Stimulated activated CD4-positive, alpha-beta T cell treated with anti-CD3 and anti-CD28 coated beads, TNF-alpha, amount 100 ng/mL, for 4 hours (primary cell): ENCODE data around the gene DDX10.
"Not testable (repeated sequence)": the region's sequence is repeated elsewhere in the genome, so short reads cannot be mapped to it uniquely, and the experiment has no call there.

Experiments used
- DNase-seq, 3 experiments: peaks; one replicate each; pipeline ENCODE4 v3.0.0-alpha.2; 2020; ENCODE audit warnings: low read depth in 3 of 3

DDX10 gene

DNA sequence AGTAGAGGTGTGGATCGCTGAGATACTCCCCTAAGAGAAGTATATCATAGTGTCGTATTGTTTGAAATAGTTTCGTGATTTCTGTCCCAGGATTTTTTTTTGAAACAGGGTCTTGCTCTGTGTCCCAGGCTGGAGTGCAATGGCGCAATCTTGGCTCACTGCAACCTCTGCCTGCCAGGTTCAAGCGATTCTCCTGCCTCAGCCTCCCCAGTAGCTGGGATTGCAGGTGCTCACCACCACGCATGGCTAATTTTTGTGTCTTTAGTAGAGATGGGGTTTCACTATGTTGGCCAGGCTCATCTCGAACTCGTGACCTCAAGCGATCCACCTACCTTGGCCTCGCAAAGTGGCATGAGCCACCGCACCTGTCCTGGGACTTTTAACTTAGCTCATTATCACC lies 159.1 kb downstream of the DDX10 start:
- not testable (repeated sequence) for DNase-seq

DNA sequence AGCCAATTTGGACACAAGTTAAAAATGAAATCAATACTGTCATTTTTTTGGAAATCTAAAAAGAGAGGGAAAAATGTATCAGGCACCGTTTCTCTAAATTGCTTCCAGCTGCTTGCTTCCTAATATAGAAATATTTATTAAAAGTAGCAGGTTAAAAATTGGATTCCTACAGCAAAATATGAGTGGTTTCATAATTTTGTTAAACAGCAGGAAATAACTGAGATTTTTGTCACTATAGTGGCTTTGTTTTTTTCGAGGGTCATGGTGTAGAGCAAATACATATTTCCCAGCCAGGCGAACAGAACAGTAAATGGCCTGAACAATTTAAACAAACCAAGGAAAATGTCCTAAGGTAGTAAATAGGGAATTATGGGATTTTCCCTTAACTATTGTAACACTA lies 159.7 kb downstream of the DDX10 start:
- DNase-seq: no peak

DNA sequence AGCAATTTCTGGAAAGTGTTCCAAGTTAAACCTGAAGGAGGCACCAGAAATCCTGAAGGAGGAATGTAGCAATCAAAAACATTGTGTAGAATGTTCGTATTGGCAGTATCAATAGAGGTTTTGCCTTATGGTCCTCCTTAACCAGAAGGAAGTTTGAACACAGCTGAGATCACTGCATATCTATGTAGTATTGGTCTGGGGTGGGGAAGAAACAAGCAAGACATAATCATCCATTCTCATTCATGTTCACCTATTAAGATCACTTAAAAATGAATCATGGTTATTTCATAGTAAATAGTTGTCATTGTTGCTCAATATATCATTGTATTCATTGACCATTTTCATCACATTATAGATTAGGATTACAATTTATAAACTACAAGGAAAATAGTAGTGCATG lies 160.5 kb downstream of the DDX10 start:
- DNase-seq: no peak

DNA sequence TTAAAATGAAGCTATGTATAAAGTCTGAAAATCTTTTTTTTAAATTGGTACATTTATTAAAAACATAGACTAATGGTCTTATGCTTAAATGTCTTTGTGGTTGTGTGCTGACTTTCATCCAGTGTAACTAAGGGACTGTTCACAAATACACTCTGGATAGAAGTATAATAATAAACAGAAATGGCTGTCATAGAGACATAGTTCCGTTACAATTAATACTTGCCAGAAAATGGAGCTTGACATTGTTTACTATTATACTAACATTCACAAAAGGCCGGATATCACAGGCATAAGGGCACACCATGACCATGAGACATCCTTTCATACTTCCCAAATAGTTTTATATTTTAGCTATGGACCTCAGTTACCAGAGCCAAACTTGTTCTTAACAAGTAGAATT lies 161.3 kb downstream of the DDX10 start:
- DNase-seq: no peak

DNA sequence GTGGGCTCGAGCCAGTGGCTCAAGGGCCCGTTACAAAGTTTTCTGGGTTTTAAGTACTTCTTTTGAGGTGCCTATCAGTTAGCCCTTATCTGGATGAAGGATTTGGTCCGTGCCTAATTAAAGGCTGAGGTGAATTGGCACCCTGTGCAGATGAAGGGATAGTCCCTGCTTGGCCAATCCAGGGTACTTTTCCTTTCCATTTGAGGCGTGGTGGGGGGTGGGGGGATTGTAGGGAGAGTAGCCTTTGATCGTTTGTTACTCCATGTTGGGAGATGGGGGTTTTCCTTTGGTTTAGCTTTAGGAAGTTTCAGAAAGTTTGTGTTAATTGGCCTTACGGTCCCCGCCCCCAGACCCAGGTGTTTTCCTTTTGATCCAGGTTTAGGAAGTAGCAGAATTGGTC lies 170.8 kb downstream of the DDX10 start:
- no peak for DNase-seq

DNA sequence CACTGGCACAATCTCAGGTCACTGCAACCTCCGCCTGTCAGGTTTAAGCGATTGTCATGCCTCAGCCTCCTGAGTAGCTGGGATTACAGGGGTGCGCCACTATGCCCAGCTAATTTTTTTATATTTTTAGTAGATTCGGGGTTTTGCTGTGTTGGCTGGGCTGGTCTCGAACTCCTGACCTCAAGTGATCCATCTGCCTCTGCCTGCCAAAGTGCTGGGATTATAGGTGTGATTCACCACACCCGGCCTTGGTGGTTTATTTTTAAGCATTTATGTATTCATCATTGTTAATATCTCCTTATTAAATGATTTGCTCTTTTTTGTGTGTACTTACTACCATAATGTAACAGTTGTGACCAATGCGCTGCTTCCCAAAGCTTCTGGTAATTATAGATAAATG lies 171.7 kb downstream of the DDX10 start:
- DNase-seq: no peak

DNA sequence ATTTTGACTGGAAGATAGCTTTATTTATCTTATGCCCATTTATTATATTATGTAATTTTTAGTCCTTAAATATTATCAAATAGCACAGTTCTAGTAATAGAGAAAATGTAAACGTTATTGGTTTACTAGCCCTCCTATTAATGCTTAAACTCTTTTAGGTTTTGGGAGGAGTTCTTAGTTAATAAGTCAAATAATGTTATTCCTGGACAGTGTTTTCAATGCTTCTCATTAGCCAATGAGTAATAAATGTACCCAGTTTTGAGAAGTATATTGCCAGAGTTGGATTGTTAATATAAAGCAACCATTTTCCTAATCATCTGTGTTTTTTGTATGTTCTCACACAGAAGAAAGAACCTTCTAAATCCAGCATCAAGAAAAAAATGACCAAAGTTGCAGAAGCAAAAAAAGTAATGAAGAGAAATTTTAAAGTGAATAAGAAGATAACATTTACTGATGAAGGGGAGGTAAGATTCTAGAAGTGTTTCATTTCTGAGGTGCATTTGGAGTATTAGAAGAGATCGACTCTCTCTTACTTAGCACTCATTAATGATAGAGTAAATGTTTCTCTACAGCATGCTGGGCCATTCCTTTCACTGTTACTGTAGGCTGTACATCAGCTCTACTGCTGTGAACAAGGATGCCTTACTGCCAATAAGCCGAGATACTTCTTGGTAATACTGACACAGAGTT lies 173.4 kb downstream of the DDX10 start:
- no peak for DNase-seq

DNA sequence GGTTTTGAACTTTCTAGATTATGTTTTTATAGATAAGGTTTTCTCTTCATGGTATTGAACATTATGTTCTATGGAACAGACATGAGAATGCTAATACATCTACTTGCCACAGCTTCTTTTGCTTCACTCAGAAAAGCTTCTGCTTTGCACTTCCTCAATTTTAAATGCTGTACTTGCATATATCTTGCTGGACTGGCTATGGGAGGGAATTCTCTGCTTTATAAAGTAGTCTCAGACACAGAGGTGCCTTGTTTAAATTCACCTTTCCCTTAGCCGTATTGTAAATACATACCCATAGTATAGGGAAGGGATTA lies 173.9 kb downstream of the DDX10 start:
- DNase-seq: no peak

DNA sequence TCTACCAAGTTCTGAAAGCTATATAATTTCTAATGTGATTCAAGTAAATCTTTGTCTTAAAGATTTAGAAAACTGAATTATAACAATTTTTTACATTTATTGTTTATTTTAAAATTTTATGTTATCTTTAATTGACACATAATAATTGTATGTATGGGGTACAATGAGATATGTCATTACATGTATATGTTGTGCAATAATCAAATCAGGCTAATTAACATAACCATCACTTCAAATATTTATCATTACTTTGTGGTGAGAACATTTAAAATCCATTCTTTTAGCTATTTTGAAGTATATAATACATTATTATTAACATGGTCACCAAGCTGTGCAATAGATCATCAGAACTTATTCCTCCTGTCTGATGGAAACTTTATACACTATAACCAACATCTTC lies 181.1 kb downstream of the DDX10 start:
- DNase-seq: no peak

DNA sequence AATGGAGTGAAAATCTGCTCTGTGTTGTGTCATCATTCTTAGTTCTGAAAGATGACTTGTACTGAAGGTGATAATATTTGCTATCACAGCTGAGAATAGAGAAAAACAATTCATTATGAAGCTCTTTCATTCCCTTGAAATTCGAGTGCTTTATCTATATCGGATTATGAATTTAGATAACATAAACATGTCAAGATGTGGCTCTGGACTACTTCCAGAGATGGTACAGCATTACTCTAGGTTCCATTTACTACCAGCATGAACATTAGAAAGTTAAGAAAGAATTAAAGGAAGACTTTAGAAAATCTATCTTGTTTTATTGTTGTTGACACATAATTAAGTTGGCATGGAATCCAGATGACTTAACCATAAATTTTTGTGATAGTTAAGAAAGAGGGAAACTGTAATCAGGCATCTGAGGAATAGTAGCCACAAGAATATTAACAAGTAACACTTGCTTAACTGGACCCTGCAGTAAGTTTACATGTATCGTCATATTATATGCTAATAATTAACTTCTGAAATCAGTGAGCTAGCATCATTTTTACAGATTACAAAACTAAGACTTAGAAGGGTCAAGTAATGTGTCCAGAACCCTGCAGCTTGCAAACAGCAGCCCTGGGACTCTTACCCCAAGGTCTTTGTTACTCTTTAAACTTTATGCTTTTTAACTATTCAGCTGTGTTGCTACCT lies 182.6 kb downstream of the DDX10 start:
- no peak for DNase-seq

DNA sequence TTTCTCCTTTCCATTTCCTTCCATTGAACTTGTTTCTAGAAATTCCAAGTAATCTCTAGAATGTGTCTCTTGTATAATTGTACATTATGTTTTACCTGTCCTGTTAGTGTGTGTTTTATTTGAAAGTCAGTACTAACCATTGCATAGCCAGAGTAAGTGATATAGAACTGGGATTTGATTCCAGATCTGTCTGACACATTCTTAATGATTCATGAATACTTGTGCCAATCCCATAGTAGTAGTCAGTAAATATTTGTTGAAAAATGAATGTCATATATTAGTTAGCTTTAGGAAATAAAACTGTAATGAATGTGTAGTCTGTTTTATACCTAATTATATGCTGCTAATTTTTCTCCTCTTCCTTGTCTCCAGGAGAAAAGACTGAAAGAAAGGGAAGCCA lies 186.9 kb downstream of the DDX10 start:
- no peak for DNase-seq

DNA sequence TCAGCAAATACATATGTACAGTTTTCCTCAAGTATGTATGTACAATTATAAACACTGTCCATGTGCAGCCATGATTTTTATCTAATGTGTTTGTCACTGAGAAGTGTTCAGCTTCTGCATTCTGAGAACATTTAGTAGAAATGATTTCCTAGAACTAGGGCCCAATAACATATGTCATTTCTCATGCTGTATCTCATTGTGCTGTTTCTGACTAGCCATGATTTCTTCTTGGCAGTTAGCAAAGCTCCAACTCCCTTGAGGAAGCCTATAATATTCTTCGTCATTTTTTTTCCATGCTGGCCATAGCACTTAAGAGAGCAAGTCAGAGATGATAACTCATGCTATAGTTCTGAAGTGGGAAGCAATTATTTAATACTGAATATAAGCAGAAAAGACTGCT lies 187.8 kb downstream of the DDX10 start:
- no peak for DNase-seq

DNA sequence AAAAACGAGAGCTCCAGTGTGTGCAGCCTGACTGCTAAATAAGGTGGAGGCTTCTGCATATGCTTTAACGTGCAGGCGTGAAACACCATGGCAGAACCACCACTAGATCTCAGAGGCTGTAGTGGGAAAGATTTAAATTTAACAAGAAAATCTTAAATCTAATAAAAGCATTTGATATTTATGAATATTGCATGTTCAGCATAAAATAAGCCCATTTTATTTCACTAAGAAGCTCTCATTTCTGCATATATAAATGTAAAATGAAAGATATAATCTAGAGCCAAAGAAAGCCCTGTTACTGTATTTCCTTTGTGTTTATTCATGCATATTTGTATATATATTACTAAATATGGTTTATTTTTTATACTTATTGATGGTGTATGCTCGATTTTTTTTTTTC lies 188.3 kb downstream of the DDX10 start:
- DNase-seq: no peak

DNA sequence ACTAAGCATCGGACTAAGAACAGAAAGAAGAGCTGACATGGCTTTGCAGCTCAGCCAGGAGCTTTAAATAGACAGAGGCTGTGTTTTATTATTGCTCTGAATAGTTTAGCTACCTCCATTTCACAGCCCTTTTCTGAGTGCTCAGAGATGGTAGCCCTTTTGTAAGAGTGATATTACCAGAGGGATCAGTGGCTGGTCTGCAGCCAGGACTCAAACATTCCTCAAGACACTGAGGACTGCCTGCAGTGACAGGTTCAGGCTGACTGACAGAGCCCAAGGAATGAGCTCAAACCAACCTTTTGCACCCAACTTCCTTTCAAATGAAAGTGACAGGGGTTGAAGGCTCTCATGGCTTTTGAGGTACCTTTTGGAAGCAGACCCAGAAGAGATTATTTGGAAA lies 189.0 kb downstream of the DDX10 start:
- no peak for DNase-seq

DNA sequence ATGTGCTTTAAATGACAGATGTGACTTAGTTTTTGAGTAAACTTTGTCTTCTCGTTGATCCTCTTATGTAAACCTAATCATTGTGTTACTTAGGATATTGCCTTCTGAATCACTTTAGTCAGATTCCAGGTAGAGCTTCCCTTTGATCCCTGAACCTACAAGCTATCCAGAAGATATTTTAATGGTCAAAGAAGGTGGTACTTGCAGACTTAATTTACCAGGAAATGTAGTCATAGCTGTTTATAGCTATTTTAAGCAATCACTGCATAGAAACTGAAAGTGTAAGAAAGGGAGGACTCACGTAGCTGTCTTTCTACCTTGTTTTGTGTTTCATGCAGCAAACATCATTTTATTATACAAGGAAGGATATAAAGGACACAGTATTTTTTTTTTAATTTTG lies 189.5 kb downstream of the DDX10 start:
- DNase-seq: no peak

DNA sequence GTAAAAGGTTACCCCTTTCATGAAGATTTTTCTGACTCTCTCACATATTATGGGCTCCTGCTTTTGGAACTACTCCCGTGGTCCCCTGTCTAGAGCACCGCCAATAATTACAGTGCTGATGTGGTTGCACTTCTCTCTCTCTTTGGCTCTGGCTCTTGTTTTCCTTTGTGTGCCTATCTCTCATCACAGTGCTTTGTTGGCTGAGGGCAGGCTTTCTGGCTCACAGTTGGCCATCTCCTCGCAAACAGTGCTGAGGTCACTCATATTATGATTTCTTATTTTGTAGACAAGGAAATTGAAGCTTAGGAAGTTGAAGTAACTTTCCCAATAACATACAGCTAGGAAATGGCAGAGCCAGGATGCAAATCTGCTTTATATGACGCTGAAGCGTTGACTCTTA lies 192.5 kb downstream of the DDX10 start:
- no peak for DNase-seq

DNA sequence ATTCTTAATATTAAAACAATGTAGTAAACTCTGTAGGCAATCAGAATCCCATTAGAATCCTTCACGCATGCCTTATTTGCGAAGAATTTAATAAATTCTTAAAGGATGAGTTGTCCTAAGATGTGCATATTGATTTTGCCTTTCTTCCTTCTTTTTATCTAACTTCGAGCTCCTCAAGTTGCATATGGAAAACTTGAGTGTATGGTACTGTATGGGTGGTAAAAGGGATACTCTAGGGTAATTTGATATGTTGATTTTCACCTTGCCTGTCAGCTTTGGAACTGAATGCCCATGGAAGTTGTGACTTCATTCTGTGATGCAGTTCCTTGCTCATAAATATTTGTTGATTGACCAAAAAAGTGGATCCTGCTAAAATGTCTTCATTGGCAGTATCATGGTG lies 193.8 kb downstream of the DDX10 start:
- no peak for DNase-seq

DNA sequence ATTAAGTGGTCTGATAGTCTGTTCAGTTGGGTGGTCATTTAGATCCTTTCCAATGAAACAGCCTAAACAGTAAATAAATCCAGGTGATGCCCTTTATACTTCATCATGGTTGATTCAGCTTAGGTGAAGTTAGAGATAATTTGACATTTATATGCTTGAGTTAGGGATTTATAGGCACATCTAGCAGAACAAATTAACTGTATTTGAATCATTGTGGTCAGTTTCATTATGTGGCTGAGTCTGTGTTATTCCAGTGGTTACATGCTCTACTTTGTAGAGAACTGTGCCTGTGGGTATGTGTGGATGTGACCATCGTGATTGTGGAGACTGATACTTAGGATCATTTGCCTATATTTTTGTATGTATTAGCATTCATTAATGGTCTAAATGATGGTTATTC lies 194.6 kb downstream of the DDX10 start:
- no peak for DNase-seq

DNA sequence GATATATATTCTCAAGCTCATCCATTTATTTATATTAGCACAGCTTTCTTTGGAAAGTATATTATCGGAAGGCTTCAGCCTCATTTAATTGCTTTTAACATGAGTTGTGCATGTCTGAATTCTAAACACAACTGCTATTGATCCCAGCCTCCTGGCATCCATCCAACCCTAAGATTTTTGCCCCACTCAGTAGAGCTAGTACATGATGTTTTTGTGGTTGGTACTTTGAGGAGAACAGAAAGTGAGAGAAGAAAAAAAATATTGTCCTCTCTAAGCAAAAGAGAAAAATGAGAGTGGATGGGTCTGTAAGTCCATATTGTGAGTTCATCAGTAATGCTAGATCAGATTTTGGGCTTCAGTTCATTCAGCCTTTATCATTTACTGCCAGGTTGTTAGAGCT lies 198.7 kb downstream of the DDX10 start:
- DNase-seq: no peak

DNA sequence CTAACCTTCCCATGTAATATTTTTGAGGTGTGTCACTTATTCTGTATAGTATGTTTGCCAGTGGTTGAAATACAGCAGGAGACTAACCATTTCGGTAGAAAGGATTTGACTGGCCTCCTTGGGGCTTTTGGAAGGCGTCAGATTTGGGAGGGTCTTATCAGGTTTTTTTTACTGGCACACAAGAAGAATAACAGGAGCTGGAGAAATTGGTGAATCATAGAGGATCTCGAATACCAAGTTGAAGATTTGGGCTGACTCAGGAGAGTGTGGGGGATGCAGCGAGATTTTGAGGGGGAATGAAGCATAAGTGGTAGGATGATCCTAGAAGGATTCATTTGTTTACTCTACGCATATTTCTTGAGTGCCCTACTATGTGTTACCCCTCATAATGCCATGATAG lies 200.5 kb downstream of the DDX10 start:
- no peak for DNase-seq

DNA sequence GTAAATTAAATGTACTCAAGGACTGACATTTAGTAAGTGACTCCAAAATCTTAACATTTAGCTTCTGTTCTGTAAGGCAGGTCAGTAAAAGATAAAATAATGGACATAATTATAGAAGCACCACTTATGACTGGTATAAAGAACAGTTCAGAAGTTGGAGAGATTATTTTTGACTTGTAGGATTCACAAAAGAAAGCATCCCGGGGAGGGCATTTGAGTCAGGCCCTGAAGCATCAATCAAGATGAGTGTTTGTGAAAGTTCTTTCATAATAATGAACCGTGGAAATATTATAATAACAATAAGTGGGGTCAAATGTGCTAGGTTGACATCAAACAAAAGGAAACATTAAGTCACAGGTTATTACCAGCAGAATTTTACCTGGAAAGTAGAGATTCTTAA lies 201.9 kb downstream of the DDX10 start:
- no peak for DNase-seq

DNA sequence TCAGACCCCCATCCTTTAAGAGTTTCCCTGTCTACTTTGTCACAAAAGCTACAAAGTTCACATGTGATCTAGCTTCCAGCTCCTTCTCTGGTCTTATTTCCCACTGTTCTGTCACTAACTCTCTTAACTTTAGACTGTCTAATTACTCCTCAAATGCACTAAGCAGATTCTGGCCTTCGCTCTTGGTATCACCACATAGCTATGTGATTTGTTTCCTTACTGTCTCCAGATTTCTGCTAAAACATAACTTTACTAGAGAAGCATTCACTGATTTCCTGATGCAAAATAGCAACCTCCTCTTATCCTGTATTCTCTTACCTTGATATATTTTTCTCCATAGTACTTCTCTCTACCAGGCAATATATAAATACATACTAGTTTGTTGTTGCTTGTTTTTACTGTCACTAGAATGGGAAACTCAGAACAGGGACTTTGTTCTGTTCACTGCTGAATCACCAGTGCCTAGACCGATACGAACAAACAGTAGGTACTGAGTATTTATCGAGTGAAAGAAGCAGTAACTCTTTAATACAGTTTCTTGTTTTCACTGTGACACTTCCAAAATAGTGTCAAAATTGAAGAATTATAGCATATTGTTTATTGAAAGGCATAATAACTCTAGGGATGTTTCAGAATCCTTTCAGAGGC lies 205.6 kb downstream of the DDX10 start:
- no peak for DNase-seq

DNA sequence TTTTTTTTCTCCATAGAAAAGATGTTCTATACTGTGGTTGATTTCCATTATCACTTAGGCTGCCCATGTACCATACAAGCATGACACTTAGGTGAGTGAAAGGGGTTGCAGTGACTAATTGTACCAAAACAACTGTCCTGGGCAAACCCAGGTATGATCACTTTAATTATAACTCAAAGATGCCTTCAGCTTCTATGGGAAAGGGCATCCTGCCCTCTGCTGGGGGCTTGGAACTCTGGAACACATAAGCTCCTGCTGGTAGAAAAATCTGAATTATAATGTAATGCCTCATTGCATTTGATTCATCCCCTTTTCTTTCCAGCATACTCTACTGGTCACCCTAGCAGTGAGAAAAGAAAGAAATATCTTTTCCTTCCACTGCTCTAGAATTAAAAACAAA lies 206.3 kb downstream of the DDX10 start:
- no peak for DNase-seq

DNA sequence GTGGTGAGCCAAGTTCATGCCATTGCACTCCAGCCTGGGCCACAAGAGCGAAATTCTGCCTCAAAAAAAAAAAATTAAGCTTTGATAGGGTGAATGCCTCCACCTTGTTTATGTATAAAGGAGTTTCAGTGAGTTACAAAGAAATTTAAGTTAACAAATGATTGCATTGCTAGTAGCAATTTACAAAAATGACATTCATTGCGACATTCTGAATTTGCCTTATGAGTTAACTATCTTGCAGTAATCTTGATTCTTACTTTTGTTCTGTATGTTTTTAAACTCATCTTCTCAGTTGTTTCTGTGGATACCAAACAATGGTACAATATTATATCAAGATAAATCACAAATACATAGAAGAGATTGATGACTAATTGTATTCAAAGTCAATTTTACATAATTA lies 207.0 kb downstream of the DDX10 start:
- no peak for DNase-seq
